Raji (cell line): ENCODE data around the gene NT5DC4.

ENCODE experiments used
- POLR2A ChIP-seq: IDR thresholded peaks from 2 replicates; pipeline ENCODE4 v1.6.1; 2011; ENCODE audit warnings: low read depth, low read length, control low read depth; ENCODE audit not compliant: insufficient read depth

NT5DC4 gene

DNA sequence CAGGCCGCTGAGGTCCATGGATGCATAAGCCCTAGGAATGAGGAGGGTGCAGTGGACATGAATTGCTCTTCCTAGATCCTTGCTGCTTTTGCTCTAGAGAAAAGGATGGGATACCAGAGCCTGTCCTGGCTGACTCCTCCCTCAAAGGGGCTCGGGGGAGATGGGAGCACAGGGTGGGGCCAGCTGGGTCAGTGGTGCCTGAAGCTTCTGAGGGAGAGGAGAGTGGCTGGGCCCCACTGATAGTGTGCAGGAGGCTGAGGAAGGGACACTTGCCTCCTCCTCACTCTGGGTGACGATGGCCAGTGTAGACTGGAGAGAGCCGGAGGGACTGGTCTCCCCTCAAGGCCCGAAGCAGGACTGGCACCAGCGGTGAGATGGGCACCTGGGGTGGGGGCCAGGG lies at the start of gene NT5DC4:
Gene NT5DC4, plus strand, starts transcription at position 236 of the 400 bp plus-strand sequence. Its CDS starts 60 bp downstream, at position 296.
- TF ChIP-seq POLR2A = no peak

DNA sequence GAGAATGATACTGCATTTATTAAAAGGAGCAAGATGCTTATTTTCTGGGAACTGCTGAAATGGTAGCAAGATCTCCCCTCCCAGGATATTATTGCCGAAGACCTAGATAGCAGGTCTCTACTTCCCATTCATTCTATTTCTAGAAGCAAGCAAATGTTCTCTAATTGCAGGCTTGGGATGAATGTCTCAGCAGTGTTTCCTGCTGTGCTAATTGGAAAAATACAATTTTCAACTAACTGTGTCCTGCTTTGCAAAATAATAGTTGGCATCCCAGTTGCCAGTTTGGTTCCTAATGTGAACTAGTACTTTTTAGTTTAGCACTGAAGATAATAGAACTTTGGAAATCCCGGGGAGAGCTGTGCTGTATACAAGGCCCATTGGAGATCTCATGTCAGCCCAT lies 49.0 kb upstream of the NT5DC4 start:
- TF ChIP-seq POLR2A = no peak

GRCh38 chr2:112673008-112673407 lies 47.8 kb upstream of the NT5DC4 start:
- no peak for TF ChIP-seq POLR2A

- no peak for TF ChIP-seq POLR2A
Observed at GRCh38 chr2:112674229-112674628, 46.6 kb upstream of the NT5DC4 start.

GRCh38 chr2:112679484-112679883 lies 41.3 kb upstream of the NT5DC4 start:
- no peak for TF ChIP-seq POLR2A

- TF ChIP-seq POLR2A = no peak
Observed at GRCh38 chr2:112680666-112681101, 40.1 kb upstream of the NT5DC4 start.

DNA sequence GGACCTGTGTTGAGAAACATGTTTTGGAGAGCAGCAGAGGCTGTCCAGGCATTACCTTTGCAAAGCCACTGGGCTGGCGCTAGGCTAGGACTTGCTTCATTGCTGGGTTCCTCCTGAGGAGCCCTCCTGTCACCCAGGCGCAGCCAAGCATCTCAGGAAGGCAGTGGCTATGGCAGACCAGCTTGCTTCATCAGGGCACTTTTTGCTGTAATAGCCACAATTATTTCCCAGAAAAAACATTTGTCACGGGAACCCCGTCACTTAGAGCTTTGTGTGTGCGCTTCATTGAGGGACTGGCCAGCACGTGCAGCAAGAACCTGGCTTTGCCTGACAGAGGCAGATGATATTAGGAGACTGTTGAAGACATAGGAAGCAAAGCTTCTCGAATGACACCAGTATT lies 38.7 kb upstream of the NT5DC4 start:
- TF ChIP-seq POLR2A = no peak

DNA sequence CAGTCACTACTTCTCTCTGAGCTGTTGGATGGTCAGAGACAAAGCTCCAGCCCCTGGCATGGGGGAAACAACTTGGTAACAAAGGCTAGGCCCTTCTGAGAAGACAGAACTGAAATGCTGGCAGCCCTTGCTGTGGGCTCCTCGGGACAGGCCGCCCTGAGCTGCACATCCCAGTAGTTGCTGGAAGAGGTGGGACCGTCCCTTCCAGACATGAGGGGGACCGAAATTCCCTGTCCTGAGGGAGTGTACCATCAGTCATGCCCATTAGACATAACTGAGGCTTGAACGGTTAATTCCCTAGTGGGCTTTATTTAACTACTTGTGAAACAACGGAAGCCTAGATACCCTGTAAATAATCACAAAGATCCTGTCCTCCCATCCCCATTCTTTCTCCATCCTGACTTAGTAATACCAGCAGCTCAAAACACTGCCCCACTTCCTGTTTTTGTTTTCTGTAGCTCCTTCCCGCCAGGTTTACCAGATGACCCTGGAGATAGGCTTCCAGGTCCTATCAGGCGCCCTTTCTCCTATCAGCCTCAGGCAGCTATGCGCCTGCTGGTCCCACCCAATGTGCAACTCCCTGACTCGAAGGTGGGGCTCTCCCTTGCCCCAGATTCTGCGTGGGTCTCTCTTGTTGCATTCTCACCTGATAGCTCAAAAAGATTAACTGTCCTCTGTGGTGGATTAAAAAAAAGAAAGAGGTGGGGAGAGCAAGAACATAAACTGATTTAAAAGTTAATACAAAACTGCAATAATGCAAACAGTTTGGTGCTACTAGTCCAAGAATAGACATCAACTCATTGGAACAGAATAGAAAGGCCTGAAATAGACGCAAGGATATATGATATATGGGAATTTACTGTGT lies 37.0 kb upstream of the NT5DC4 start:
- no peak for TF ChIP-seq POLR2A

DNA sequence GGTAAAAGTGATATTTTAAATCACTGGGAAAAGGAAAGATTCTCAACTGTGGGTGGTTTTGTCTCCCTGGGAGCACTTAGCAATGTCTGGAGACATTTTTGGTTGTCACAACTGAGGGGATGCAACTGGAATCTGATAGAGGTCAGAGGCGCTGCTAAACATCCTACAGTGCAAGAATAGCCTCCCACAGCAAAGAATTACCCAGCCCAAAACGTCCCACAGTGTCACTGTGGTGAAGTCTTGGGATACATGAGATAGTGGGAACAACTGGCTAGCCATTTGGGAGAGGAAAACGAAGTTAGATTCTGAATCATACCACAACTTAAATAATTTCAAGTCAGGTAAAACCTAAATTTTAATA lies 36.4 kb upstream of the NT5DC4 start:
- TF ChIP-seq POLR2A = no peak

DNA sequence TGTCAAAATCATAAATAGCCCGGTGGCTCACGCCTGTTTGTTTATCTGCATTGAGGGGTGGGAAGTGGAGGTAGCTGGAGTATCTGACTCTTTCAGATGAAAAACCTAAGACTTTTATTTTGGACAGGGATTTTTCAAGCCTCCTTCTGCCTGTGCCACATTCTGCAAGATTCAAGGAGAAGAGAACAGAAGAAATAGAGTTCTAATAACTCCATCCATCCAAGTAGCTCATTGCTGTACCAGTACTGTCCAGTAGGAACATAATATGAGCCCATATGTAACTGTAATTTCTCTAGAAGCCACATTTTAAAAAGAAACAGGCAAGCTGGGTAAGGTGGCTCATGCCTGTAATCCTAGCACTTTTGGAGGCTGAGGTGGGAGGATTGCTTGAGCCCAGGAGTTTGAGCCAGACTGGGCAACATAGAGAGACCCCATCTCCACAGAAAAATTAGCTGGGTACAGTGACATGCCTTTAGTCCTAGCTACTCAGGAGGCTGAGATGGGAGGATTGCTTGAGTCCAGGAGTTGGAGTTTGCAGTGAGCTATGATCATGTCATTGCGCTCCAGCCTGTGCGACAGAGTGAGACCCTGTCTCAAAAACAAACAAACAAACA lies 35.4 kb upstream of the NT5DC4 start:
- no peak for TF ChIP-seq POLR2A

DNA sequence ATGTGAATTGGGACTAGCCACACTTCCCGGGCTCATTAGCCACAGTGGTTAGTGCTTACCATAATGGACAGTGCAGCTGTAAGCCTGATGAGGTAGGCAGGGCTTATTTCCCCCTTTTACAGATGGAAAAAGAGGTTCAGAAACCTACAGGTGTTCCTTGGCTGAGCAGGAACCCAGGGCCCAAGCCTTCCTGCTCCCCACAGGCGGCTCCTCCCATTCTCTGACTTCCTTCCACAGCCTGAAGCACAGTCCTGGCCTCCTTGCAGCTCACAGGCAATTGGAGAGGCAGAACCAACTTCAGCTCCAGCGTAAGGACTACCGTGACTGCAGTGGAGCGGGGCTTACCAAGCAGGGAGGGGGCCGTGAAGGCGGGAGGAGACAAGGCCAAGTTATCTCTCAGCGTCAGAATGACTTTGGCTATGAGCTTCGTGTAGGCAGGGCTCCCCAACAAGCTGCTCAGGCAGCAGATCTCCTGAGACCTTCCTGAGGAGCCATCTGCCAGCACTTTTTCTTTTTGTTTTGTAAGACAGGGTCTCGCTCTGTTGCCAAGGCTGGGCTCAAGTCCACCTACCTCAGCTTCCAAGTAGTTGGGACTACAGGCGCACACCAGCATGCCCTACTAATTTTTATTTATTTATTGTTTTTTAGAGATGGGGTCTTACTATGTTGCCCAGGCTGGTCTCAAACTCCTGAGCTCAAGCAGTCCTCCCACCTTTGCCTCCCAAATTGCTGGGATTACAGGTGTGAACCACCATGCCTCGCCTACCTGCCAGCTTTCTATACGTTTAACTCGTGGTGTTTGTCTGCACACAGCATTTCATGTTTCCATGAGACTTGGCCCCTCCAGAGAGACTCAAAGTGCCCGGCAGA lies 34.2 kb upstream of the NT5DC4 start:
- TF ChIP-seq POLR2A = no peak

- no peak for TF ChIP-seq POLR2A
Observed at GRCh38 chr2:112687522-112687921, 33.3 kb upstream of the NT5DC4 start.

GRCh38 chr2:112688086-112688880 lies 32.5 kb upstream of the NT5DC4 start:
- no peak for TF ChIP-seq POLR2A

- no peak for TF ChIP-seq POLR2A
Observed at GRCh38 chr2:112690853-112691401, 29.9 kb upstream of the NT5DC4 start.
